ENCODE data around the gene AURKB. TPM values are rescaled to one million over a fixed set of nuclear protein-coding genes. Genes with fewer than 3 reads are reported as not detected.

Gene AURKB
- total RNA-seq, 6 donors from 2014 or later, result 1.8 to 8.1 (median 5.3) TPM; not detected in 1

- no peak for ATAC-seq (ENCODE audit: low FRiP score in 2 of 2)
These were observed 55.0 kb downstream of the AURKB start for GRCh38 chr17:8155231-8155995.

More at GRCh38 chr17:8155231-8155995, 55.0 kb downstream of the AURKB start:
- Histone ChIP-seq H3K27me3 (no peaks in the 10 kb centered on the region), H3K4me1 (peaks cover 29 to 56% (median 38%) of the 10 kb centered on the region in 4 donors), H3K4me3 (peak overlapping the region; percentile 63 to 88 (median 80)), H3K27ac (peak overlapping the region; percentile 98 to 100 (median 99)), H3K9me3 (no peaks in the 10 kb centered on the region), H3K36me3 (peaks cover 7 to 32% (median 14%) of the 10 kb centered on the region in 4 donors)
- WGBS, 2 donors, result 22 to 27% methylated on average over 14 of the region's 14 CpGs
- TF ChIP-seq POLR2AphosphoS5 (IDR thresholded peaks at IDR 0.05) (peak in 1 of 2 donors; percentile 13), EP300 (IDR thresholded peaks at IDR 0.05) (no peak), CTCF (IDR thresholded peaks at IDR 0.05) (peak in 1 of 6 experiments; percentile 6), POLR2A (IDR thresholded peaks at IDR 0.05) (peak in 2 of 4 donors; percentile 33 to 62)
- no peak for DNase-seq

Other genes with a start within 250 kb of the AURKB start
- gene GUCY2D, start 208.0 kb downstream of the AURKB start, total RNA-seq, result 1 to 10 TPM in 3 of 6 donors, not detected in 3; 2.6 to 5.0 (median 3.8) TPM
- gene ALOX15B, start 171.5 kb downstream of the AURKB start, total RNA-seq, result 100 to 1,000 TPM in 3 of 6 donors, 10 to 100 TPM in 3; 46.2 to 177 (median 105) TPM
- gene ALOX12B, start 122.9 kb downstream of the AURKB start, total RNA-seq, result not detected
- not detected for gene ALOXE3, start 92.1 kb downstream of the AURKB start, total RNA-seq
- 1 to 10 TPM in 1 of 6 donors, not detected in 5; 4.9 TPM for gene HES7, start 86.5 kb downstream of the AURKB start, total RNA-seq
- gene PER1, start 58.2 kb downstream of the AURKB start, total RNA-seq, result 100 to 1,000 TPM; 112 to 358 (median 288) TPM
- 10 to 100 TPM; 27.2 to 75.8 (median 49.8) TPM for gene VAMP2, start 47.6 kb downstream of the AURKB start, total RNA-seq
- 10 to 100 TPM; 11.5 to 32.5 (median 17.3) TPM for gene TMEM107, start 34.2 kb downstream of the AURKB start, total RNA-seq
- 10 to 100 TPM in 4 of 6 donors, 1 to 10 TPM in 2; 7.3 to 12.5 (median 11.1) TPM for gene BORCS6, start 20.4 kb downstream of the AURKB start, total RNA-seq
- 100 to 1,000 TPM in 1 of 6 donors, 10 to 100 TPM in 5; 19.6 to 123 (median 42.4) TPM for gene CTC1, start 37.5 kb upstream of the AURKB start, total RNA-seq
- gene PFAS, start 38.7 kb upstream of the AURKB start, total RNA-seq, result 10 to 100 TPM; 11.9 to 60.8 (median 29.5) TPM
- gene RANGRF, start 78.1 kb upstream of the AURKB start, total RNA-seq, result 10 to 100 TPM; 19.9 to 32.4 (median 26.6) TPM
- 10 to 100 TPM in 3 of 6 donors, 1 to 10 TPM in 3; 3.9 to 18.9 (median 9.5) TPM for gene SLC25A35, start 84.8 kb upstream of the AURKB start, total RNA-seq
- gene ARHGEF15, start 99.7 kb upstream of the AURKB start, total RNA-seq, result 100 to 1,000 TPM in 2 of 6 donors, 10 to 100 TPM in 4; 12.5 to 127 (median 30.4) TPM
- not detected for gene ODF4, start 129.3 kb upstream of the AURKB start, total RNA-seq
- 1,000 to 10,000 TPM in 3 of 6 donors, 100 to 1,000 TPM in 3; 736 to 1,938 (median 1,066) TPM for gene RPL26, start 172.6 kb upstream of the AURKB start, total RNA-seq
- not detected for gene RNF222, start 187.3 kb upstream of the AURKB start, total RNA-seq
- 100 to 1,000 TPM in 2 of 6 donors, 10 to 100 TPM in 4; 62.3 to 138 (median 85.4) TPM for gene NDEL1, start 225.3 kb upstream of the AURKB start, total RNA-seq

All from upper lobe of left lung (tissue), 6 donors.